Mucosa of descending colon (tissue), 3 donors: ENCODE data around the gene INTS1. TPM values are rescaled to one million over a fixed set of nuclear protein-coding genes. Genes with fewer than 3 reads are reported as not detected.

Experiments used
- ATAC-seq: fragments of 200-7000 bp; cut with Tn5 transposase; one replicate; pipeline ENCODE4 v1.9.1; 2020; ENCODE audit warnings: mild to moderate bottlenecking, moderate library complexity
- DNase-seq, 3 donors: peaks; one replicate each; pipeline ENCODE4 v3.0.0-alpha.2; 2020
- H3K36me3 ChIP-seq: fragments of 200-600 bp; one replicate; pipeline ENCODE4 v1.8.0; 2021; ENCODE audit warnings: low read depth, mild to moderate bottlenecking
- H3K4me1 ChIP-seq: fragments of 200-600 bp; one replicate; pipeline ENCODE4 v1.8.0; 2021; ENCODE audit warnings: low read depth, mild to moderate bottlenecking
- H3K4me3 ChIP-seq: fragments of 200-600 bp; one replicate; pipeline ENCODE4 v1.8.0; 2021; ENCODE audit warnings: mild to moderate bottlenecking
- H3K9me3 ChIP-seq: fragments of 200-600 bp; one replicate; pipeline ENCODE4 v1.8.0; 2021; ENCODE audit warnings: mild to moderate bottlenecking
- intact Hi-C, 2 donors: fragments of 100-400 bp; cut with DNase I in 1 of 2; cut with micrococcal nuclease in 1 of 2; formaldehyde crosslinking; loops; one replicate each; pipeline versions ENCODE4 v1.11.0 to v1.11.1; 2022; cut with DNase I, micrococcal nuclease
- total RNA-seq, 3 donors: library from RNA; stranded (reverse); fragmentation: NEBNext Ultra II Directional in 2 of 3; extraction: Animal tissue kit (Norgen Biotek cat#: 25700) in 2 of 3; gene quantifications; one replicate each; pipeline versions ENCODE4 v1.2.1 to v1.2.4, GENCODE V29; 2021 to 2023
- TF ChIP-seq, protein P1 (sequence below): fragments of 200-600 bp; IDR thresholded peaks from one replicate; pipeline ENCODE4 v1.8.0; 2022; ENCODE audit warnings: antibody characterized with exemption, mild to moderate bottlenecking
- donor health status: DM: no; HTN: no; CAD: no; lungs with moderate emphysema.
- donor health status: DM: no; HTN: no; CAD: no.
- donor health status: DM: no; HTN: yes; CAD: no.

Gene INTS1
- total RNA-seq, 3 donors from 2014 or later = 79.6 to 94.3 (median 88.0) TPM

DNA sequence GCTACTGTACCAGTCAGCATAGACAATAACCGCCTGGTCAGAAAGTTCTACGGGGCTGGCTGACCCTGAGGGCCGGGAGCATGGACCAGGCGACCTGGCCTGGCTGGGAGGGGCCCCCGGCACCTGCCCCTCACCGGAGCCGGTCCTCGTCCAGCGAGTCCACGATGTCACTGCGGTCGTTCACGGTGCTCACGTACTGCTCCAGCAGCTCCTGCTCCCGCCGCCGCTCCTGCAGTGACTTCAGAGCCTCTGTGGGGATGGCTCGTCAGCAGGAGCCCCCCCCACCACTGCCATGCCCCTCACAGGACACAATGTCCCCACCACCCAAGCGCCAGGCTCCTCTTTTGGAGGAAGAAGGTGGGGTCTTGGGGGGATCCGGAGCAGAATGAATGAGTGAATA lies 67.6 kb downstream of the INTS1 start:
- no peak for ATAC-seq
- intact Hi-C loops = no loop called here
- Histone ChIP-seq H3K4me1 (peaks cover 3% of the 10 kb centered on the region), H3K36me3 (no peaks in the 10 kb centered on the region), H3K9me3 (no peaks in the 10 kb centered on the region), H3K4me3 (no peak overlapping the region)
- TF ChIP-seq, protein P1, sequence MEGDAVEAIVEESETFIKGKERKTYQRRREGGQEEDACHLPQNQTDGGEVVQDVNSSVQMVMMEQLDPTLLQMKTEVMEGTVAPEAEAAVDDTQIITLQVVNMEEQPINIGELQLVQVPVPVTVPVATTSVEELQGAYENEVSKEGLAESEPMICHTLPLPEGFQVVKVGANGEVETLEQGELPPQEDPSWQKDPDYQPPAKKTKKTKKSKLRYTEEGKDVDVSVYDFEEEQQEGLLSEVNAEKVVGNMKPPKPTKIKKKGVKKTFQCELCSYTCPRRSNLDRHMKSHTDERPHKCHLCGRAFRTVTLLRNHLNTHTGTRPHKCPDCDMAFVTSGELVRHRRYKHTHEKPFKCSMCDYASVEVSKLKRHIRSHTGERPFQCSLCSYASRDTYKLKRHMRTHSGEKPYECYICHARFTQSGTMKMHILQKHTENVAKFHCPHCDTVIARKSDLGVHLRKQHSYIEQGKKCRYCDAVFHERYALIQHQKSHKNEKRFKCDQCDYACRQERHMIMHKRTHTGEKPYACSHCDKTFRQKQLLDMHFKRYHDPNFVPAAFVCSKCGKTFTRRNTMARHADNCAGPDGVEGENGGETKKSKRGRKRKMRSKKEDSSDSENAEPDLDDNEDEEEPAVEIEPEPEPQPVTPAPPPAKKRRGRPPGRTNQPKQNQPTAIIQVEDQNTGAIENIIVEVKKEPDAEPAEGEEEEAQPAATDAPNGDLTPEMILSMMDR = no peak
- DNase-seq = no peak

DNA sequence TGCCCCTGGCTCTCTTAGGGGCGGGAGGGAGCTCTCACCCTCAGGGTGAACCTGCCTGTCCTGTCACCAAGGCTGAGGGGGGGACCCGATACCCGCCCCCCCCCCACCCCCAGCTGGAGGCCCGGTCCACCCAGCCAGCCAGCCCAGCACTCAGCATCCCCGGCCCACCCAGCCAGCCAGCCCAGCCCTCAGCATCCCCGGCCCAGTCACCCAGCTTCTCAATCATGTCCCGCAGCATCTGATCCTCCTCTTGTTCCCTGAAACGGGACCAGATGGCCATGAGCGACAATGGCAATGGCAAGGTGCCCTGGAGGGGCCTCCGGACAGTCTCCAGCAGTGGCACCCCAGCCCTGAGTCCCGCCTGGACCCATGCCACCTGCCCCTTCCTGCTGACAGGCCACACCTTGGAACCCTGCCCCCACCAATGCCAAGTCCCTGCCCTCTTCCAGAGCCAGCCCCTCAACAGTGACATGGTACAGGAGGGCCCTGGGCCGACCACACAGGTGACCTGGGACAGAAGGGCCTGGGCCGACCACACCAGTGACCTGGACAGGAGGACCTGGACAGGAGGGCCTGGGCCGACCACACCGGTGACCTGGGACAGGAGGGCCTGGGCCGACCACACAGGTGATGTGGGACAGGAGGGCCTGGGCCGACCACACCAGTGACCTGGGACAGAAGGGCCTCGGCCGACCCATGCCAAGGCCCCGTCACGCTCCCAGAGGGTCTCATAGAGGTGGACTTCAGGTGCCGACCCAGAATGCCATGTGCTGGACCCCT lies 69.1 kb downstream of the INTS1 start:
- DNase-seq = no peak
- Histone ChIP-seq H3K9me3 (no peaks in the 10 kb centered on the region), H3K4me1 (peaks cover 3% of the 10 kb centered on the region), H3K4me3 (no peak overlapping the region), H3K36me3 (no peaks in the 10 kb centered on the region)
- TF ChIP-seq, protein P1 = no peak
- intact Hi-C loops = no loop called here
- no peak for ATAC-seq

DNA sequence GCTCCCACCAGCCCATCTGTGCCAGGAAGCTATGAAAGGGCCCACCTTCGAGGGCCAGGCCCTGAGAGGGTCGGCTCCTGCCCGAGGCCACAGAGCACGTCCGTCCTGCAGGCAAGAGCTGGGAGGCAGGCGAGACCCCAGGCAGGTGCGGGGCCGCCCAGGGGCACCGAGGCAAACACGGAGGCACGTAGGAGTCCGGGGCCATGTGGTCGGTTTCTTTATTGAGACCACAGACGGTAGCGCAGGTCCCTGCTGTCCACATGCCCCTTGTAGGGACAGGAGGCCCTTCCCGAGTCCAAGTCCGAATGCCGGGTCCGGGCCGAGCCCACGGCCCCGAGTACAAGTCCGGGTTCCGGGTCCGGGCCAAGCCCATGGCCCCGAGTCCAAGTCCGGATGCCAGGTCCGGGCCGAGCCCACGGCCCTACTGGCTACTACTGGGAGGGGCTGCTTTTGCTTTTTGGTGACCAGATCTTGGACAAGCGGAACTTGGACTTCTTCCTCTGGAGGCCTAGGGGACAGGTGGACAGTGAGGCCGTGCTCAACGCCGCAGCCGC lies 69.9 kb downstream of the INTS1 start:
- H3K9me3 ChIP-seq = no peaks in the 10 kb centered on the region
- H3K4me3 ChIP-seq = no peak overlapping the region
- peaks cover 3% of the 10 kb centered on the region for H3K4me1 ChIP-seq
- intact Hi-C loops = no loop called here
- DNase-seq (no peak), ATAC-seq (no peak)
- TF ChIP-seq, protein P1 = no peak
- H3K36me3 ChIP-seq = no peaks in the 10 kb centered on the region

GRCh38 chr7:1433128-1433920 lies 70.9 kb downstream of the INTS1 start:
- intact Hi-C loops = no loop called here
- no peaks in the 10 kb centered on the region for H3K36me3 ChIP-seq
- TF ChIP-seq, protein P1 = no peak
- no peak overlapping the region for H3K4me3 ChIP-seq
- no peaks in the 10 kb centered on the region for H3K9me3 ChIP-seq
- ATAC-seq (peak; percentile 2), DNase-seq (no peak)
- peaks cover 3% of the 10 kb centered on the region for H3K4me1 ChIP-seq

DNA sequence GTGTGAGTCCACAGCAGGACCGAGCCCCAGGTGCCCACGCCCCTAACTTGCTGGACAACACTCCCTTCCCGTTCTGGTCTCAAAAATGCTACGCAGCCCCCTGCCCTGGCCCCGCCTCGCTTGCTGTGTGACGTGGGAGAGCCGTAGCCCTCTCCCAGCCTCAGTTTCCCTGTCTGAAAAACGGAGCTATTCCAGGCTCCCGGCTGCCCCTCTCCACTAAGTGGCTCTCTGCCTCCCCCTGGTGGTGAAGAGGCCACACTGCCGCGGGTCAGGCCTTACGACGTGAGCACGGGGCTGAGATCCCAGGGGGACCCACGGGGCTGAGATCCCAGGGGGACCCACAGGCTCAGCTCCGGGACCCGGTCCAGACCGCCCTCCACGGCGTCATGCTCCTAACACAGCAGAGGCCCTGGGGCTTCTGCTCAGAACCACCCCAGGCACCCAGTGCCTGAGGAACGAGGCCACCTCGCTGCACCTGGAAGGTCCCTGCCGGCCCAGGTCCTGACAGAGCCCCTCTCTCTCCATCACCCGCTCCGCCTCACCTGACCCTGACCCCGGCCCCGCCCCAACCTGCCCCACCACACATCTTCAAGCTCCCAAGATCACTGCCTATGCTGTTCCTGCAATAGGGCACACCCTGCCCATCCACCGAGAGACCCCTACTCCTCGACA lies 71.6 kb downstream of the INTS1 start:
- no peaks in the 10 kb centered on the region for H3K9me3 ChIP-seq
- DNase-seq = peak in 2 of 3 donors; percentile 81 to 86
- intact Hi-C loops = no loop called here
- TF ChIP-seq, protein P1 = peak; percentile 96
- ATAC-seq = peak; percentile 84
- peaks cover 3% of the 10 kb centered on the region for H3K4me1 ChIP-seq
- no peak overlapping the region for H3K4me3 ChIP-seq
- no peaks in the 10 kb centered on the region for H3K36me3 ChIP-seq
